Osteoblast (primary cell): ENCODE data around the gene KCNC1. TPM values are rescaled to one million over a fixed set of nuclear protein-coding genes. Genes with fewer than 3 reads are reported as not detected.

ENCODE experiments used
- DNase-seq: peaks from one replicate; pipeline ENCODE4 v3.0.0; 2011; ENCODE audit warnings: low spot score, mixed read lengths; ENCODE audit not compliant: insufficient read length; ENCODE audit errors: missing footprints
- H2AFZ ChIP-seq: 2 replicates; pipeline ENCODE4 v1.6.0; 2011; ENCODE audit warnings: mild to moderate bottlenecking, low read length
- H3K27ac ChIP-seq: 2 replicates; pipeline ENCODE4 v1.5.1; 2011; ENCODE audit warnings: mild to moderate bottlenecking, low read depth, low read length, moderate library complexity
- H3K27me3 ChIP-seq: 2 replicates; pipeline ENCODE4 v1.6.0; 2012; ENCODE audit warnings: mild to moderate bottlenecking, control low read depth, inconsistent platforms, low read length, moderate library complexity; ENCODE audit not compliant: insufficient read depth
- H3K36me3 ChIP-seq: 2 replicates; pipeline ENCODE4 v1.5.1; 2011; ENCODE audit warnings: mild to moderate bottlenecking, low read length, control low read depth, moderate library complexity; ENCODE audit not compliant: insufficient read depth
- H3K4me1 ChIP-seq: 2 replicates; pipeline ENCODE4 v1.5.1; 2011; ENCODE audit warnings: mild to moderate bottlenecking, low read length, control low read depth, moderate library complexity; ENCODE audit not compliant: insufficient read depth
- H3K4me2 ChIP-seq: 2 replicates; pipeline ENCODE4 v1.6.0; 2011; ENCODE audit warnings: mild to moderate bottlenecking, low read length; ENCODE audit not compliant: insufficient read depth
- H3K4me3 ChIP-seq: fragments of 200-600 bp; sonication (generic); 3 replicates; pipeline ENCODE4 v1.5.1; 2012; ENCODE audit warnings: mild to moderate bottlenecking, low read length, inconsistent platforms; ENCODE audit not compliant: insufficient read depth
- H3K79me2 ChIP-seq: 2 replicates; pipeline ENCODE4 v1.6.0; 2012; ENCODE audit warnings: mild to moderate bottlenecking, low read length, control low read depth, inconsistent platforms; ENCODE audit not compliant: insufficient read depth
- H3K9me3 ChIP-seq: 2 replicates; pipeline ENCODE4 v1.5.1; 2011; ENCODE audit warnings: low read depth, low read length, control low read depth
- H4K20me1 ChIP-seq: 2 replicates; pipeline ENCODE4 v1.6.0; 2012; ENCODE audit warnings: mild to moderate bottlenecking, low read length, control low read depth; ENCODE audit not compliant: insufficient read depth
- total RNA-seq: library from RNA; depleted of rRNA; stranded (reverse); fragments of >200 nt; gene quantifications from 2 replicates; pipeline ENCODE4 v1.2.3, GENCODE V29; 2012
- TF ChIP-seq, protein P1 (sequence below): IDR thresholded peaks from 2 replicates; pipeline ENCODE4 v1.5.1; 2011; ENCODE audit warnings: mild to moderate bottlenecking, low read depth, low read length, moderate library complexity; ENCODE audit errors: extremely low read depth

The KCNC1 gene
- total RNA-seq, 1 donor, result under 0.01 TPM

GRCh38 chr11:17721242-17721999 is 13.2 kb upstream of the KCNC1 start:
- no peaks in the 10 kb centered on the region for H3K9me3 ChIP-seq
- H3K36me3 ChIP-seq, result no peaks in the 10 kb centered on the region
- no peaks in the 10 kb centered on the region for H3K4me1 ChIP-seq
- TF ChIP-seq, protein P1, sequence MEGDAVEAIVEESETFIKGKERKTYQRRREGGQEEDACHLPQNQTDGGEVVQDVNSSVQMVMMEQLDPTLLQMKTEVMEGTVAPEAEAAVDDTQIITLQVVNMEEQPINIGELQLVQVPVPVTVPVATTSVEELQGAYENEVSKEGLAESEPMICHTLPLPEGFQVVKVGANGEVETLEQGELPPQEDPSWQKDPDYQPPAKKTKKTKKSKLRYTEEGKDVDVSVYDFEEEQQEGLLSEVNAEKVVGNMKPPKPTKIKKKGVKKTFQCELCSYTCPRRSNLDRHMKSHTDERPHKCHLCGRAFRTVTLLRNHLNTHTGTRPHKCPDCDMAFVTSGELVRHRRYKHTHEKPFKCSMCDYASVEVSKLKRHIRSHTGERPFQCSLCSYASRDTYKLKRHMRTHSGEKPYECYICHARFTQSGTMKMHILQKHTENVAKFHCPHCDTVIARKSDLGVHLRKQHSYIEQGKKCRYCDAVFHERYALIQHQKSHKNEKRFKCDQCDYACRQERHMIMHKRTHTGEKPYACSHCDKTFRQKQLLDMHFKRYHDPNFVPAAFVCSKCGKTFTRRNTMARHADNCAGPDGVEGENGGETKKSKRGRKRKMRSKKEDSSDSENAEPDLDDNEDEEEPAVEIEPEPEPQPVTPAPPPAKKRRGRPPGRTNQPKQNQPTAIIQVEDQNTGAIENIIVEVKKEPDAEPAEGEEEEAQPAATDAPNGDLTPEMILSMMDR, result no peak
- peaks cover 82% of the 10 kb centered on the region for H3K27me3 ChIP-seq
- no peak overlapping the region for H3K4me3 ChIP-seq
- no peaks in the 10 kb centered on the region for H3K79me2 ChIP-seq
- H3K27ac ChIP-seq, result no peak overlapping the region
- H4K20me1 ChIP-seq, result no peaks in the 10 kb centered on the region
- no peak overlapping the region for H2AFZ ChIP-seq
- H3K4me2 ChIP-seq, result no peak overlapping the region
- DNase-seq, result peak; percentile 67

GRCh38 chr11:17722000-17722643 is 12.5 kb upstream of the KCNC1 start:
- Histone ChIP-seq H3K4me1 (no peaks in the 10 kb centered on the region), H3K27ac (no peak overlapping the region), H3K4me3 (no peak overlapping the region), H3K4me2 (no peak overlapping the region), H4K20me1 (no peaks in the 10 kb centered on the region), H2AFZ (no peak overlapping the region), H3K27me3 (peaks cover 83% of the 10 kb centered on the region), H3K36me3 (no peaks in the 10 kb centered on the region), H3K79me2 (no peaks in the 10 kb centered on the region), H3K9me3 (no peaks in the 10 kb centered on the region)
- TF ChIP-seq, protein P1, result peak; percentile 55
- peak; percentile 97 for DNase-seq

DNA sequence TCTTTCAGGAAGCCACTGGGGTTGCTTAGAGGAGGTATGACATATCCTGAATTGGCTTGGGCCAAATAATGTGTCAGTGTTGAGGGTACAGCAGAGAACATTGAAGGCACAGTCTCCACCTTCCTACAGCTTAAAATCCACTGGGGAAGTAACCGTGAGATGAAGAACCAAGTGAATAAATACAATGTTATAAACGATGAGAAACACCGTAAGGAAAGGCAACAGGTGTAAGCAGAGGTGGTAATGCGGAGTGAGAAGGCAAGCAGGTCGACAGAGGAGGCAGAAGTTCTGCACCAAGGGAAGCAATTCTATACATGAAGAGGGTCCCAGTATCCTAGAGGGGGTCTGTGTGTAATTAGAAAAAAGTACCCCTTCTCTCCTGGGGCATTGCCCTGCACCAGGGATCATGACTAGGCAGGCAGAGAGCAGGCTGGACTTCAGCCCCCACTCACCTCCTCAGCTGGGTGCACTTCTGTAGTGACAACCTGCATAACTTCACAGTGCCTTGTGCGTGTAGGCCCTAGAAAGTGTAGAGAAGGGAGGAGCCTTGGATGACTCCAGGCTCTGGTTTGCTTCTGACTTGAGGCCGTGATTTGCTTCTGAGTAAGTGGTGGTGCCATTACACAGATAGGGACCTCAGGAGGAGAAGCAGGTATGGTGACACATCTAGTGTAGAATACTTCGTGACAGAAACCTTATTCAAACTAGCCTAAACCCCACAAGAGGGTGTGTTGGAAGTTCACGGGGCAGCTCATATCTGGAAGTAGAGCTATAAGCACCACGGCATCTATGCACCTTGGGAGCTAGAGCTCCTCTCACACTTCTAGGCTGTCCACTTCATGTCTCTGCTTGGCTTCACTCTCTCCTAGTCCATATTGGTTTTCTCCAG is 10.3 kb upstream of the KCNC1 start:
- no peaks in the 10 kb centered on the region for H3K9me3 ChIP-seq
- H3K36me3 ChIP-seq, result no peaks in the 10 kb centered on the region
- peak; percentile 37 for DNase-seq
- H3K4me1 ChIP-seq, result no peaks in the 10 kb centered on the region
- no peaks in the 10 kb centered on the region for H3K79me2 ChIP-seq
- H3K27me3 ChIP-seq, result peaks cover 77% of the 10 kb centered on the region
- H4K20me1 ChIP-seq, result no peaks in the 10 kb centered on the region
- no peak overlapping the region for H2AFZ ChIP-seq
- TF ChIP-seq, protein P1, result no peak
- no peak overlapping the region for H3K27ac ChIP-seq
- H3K4me2 ChIP-seq, result no peak overlapping the region
- H3K4me3 ChIP-seq, result no peak overlapping the region
